GM12878 (cell line): ENCODE measurements around the gene PTEN. TPM values are rescaled to one million over a fixed set of nuclear protein-coding genes. Genes with fewer than 3 reads are reported as not detected.

ENCODE experiments used
- BRCA1 ChIP-seq: IDR thresholded peaks from 2 replicates; pipeline ENCODE4 v1.6.1; 2011; ENCODE audit warnings: low read depth, low read length, improper control_type of control experiment
- CBFB ChIP-seq: IDR thresholded peaks from 2 replicates; pipeline ENCODE4 v1.6.1; 2016; ENCODE audit warnings: antibody characterized with exemption, low read depth
- E2F8 ChIP-seq: fragments of 450-650 bp; IDR thresholded peaks from 2 replicates; pipeline ENCODE4 v1.6.1; 2018; ENCODE audit warnings: mild to moderate bottlenecking, low read depth, moderate library complexity; ENCODE audit not compliant: partially characterized antibody
- ESRRA ChIP-seq: IDR thresholded peaks from 2 replicates; pipeline ENCODE4 v1.6.1; 2012; ENCODE audit warnings: mild to moderate bottlenecking, low read length, improper control_type of control experiment
- ETV6 ChIP-seq, 2 experiments: fragments of 450-650 bp in 1 of 2; IDR thresholded peaks in 1 of 2; conservative IDR thresholded peaks in 1 of 2; 2 replicates each; pipeline ENCODE4 v1.6.1; 2014; ENCODE audit warnings: antibody characterized with exemption in 1 of 2, borderline replicate concordance in 1 of 2, low read depth in 1 of 2, mild to moderate bottlenecking in 1 of 2, moderate library complexity in 1 of 2
- FOS ChIP-seq: IDR thresholded peaks from 3 replicates; pipeline ENCODE4 v1.6.1; 2011; ENCODE audit warnings: borderline replicate concordance; ENCODE audit not compliant: insufficient read length; ENCODE audit errors: extremely low read depth
- GABPA ChIP-seq: IDR thresholded peaks from 2 replicates; pipeline ENCODE4 v1.6.1; 2014; ENCODE audit warnings: antibody characterized with exemption, low read depth, mild to moderate bottlenecking, inconsistent platforms
- HCFC1 ChIP-seq: fragments of 150-350 bp; IDR thresholded peaks from 2 replicates; pipeline ENCODE4 v1.6.1; 2014; ENCODE audit warnings: low read length
- IKZF2 ChIP-seq, 2 experiments: fragments of 450-650 bp; IDR thresholded peaks; 2 replicates each; pipeline ENCODE4 v1.6.1; 2017; ENCODE audit warnings: mild to moderate bottlenecking in 2 of 2, moderate library complexity in 2 of 2
- IRF3 ChIP-seq: fragments of 450-650 bp; IDR thresholded peaks from 2 replicates; pipeline ENCODE4 v1.6.1; 2014; ENCODE audit warnings: mild to moderate bottlenecking
- IRF5 ChIP-seq: fragments of 450-650 bp; IDR thresholded peaks from 2 replicates; pipeline ENCODE4 v1.6.1; 2017; ENCODE audit warnings: borderline replicate concordance
- JUNB ChIP-seq: IDR thresholded peaks from 2 replicates; pipeline ENCODE4 v1.6.1; 2016; ENCODE audit warnings: antibody characterized with exemption, mild to moderate bottlenecking
- KLF5 ChIP-seq: fragments of 450-650 bp; IDR thresholded peaks from 2 replicates; pipeline ENCODE4 v1.6.1; 2014; ENCODE audit warnings: mild to moderate bottlenecking; ENCODE audit not compliant: partially characterized antibody
- RAD51 ChIP-seq: fragments of 450-650 bp; IDR thresholded peaks from 2 replicates; pipeline ENCODE4 v1.6.1; 2016; ENCODE audit warnings: moderate library complexity, mild to moderate bottlenecking, inconsistent platforms
- RFX5 ChIP-seq: IDR thresholded peaks from 2 replicates; pipeline ENCODE4 v1.6.1; 2011; ENCODE audit warnings: low read depth, low read length, improper control_type of control experiment
- SMARCA5 ChIP-seq: fragments of 450-650 bp; IDR thresholded peaks from 2 replicates; pipeline ENCODE4 v1.6.1; 2017; ENCODE audit warnings: mild to moderate bottlenecking
- SP1 ChIP-seq: IDR thresholded peaks from one replicate; pipeline ENCODE4 v1.6.1; 2011; ENCODE audit warnings: low read depth, low read length
- STAT3 ChIP-seq: IDR thresholded peaks from 2 replicates; pipeline ENCODE4 v1.6.1; 2011; ENCODE audit warnings: low read depth, low read length, improper control_type of control experiment
- SUPT20H ChIP-seq: IDR thresholded peaks from 2 replicates; pipeline ENCODE4 v1.6.1; 2011; ENCODE audit warnings: low read depth, mild to moderate bottlenecking, low read length, moderate library complexity, borderline replicate concordance; ENCODE audit not compliant: control insufficient read depth
- ZBTB33 ChIP-seq: fragments of 450-650 bp; IDR thresholded peaks from 2 replicates; pipeline ENCODE4 v1.6.1; 2017; ENCODE audit warnings: mild to moderate bottlenecking
- ZNF207 ChIP-seq: fragments of 450-650 bp; IDR thresholded peaks from 2 replicates; pipeline ENCODE4 v1.6.1; 2014; ENCODE audit warnings: antibody characterized with exemption, mild to moderate bottlenecking, borderline replicate concordance
- ZNF274 ChIP-seq: IDR thresholded peaks from one replicate; pipeline ENCODE4 v1.8.0; 2011; ENCODE audit not compliant: insufficient read length, insufficient read depth
- polyA plus RNA-seq, 11 experiments: library from polyadenylated mRNA; depleted of rRNA in 4 of 11; unstranded in 6 of 11; stranded (reverse) in 5 of 11; fragments of >200 nt; fragmentation: Nextera tagmentation in 4 of 11; fragmentation: Illumina TruSeq in 1 of 11; extraction: Ambion mirVana in 4 of 11; extraction: Trizol in 1 of 11; gene quantifications; 1 replicate in 1 of 11; 2 replicates in 10 of 11; pipeline versions ENCODE4 v1.2.1 to v1.2.3, GENCODE V29; 2011 to 2016; ENCODE audit warnings: inconsistent platforms in 2 of 11, missing spikeins in 2 of 11, low read depth in 1 of 11
- total RNA-seq, 4 experiments: library from RNA; depleted of rRNA in 3 of 4; stranded (reverse); fragments of >200 nt in 3 of 4; fragmentation: Illumina TruSeq in 1 of 4; extraction: Trizol in 1 of 4; gene quantifications; 2 replicates each; pipeline versions ENCODE4 v1.2.1 to v1.2.3, GENCODE V29; 2013 to 2021

The PTEN gene
- total and polyA plus RNA-seq, 10 of the 15 experiments (the other 5 are each of a cell fraction or from before 2014, with no cell fraction given), result 26.1 to 175 (median 58.1) TPM

GRCh38 chr10:87818505-87819288, 44.7 kb upstream of the PTEN start (continued):
- TF ChIP-seq STAT3 (no peak), RFX5 (no peak), CBFB (no peak), SP1 (no peak), E2F8 (no peak), ZBTB33 (no peak), IKZF2 (IDR thresholded peaks at IDR 0.05) (peak; percentile 77 to 82), HCFC1 (no peak), ETV6 (conservative IDR thresholded peaks at IDR 0.05 in 1 of 2, IDR thresholded peaks at IDR 0.05 in 1 of 2; ENCODE audit: borderline replicate concordance in 1 of 2, low read depth in 1 of 2) (peak in 1 of 2 experiments; percentile 10; a peak in 1 of 4 replicates), IRF3 (no peak), GABPA (no peak), IRF5 (no peak), ZNF274 (no peak), JUNB (no peak), KLF5 (no peak), ESRRA (no peak), ZNF207 (no peak), RAD51 (no peak), BRCA1 (no peak), FOS (no peak), SMARCA5 (no peak), SUPT20H (no peak)
